ENCODE data around the gene DENND1B.

Gene DENND1B

DNA sequence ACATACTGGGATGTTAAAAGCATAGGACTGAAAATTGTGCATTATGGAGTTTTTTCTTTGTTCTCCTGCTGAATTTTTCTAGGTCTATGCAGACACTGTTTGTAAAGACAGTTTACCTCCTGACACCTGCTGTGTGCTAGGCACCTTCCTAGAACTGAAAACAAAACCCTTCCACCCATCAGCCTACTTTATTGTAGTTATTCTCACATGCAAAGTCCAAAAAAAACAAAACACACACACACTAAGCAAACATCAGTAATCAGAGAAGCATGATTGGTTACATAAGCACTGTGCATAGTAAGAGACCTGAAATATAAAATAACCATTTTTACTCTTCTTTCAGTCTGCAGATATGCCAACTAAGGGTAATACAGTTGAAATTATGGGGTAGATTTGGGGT, 312.1 kb downstream of the DENND1B start:
- Histone ChIP-seq H3K36me3 (ENCODE audit: control insufficient read depth, insufficient read depth, low read length, severe bottlenecking) (no peaks in the 10 kb centered on the region), H3K9me3 (ENCODE audit: control insufficient read depth, low read length) (no peaks in the 10 kb centered on the region), H3K4me3 (ENCODE audit: low read length) (no peak overlapping the region), H3K27me3 (replicated peaks; ENCODE audit: control insufficient read depth, insufficient read depth, low read length) (no peaks in the 10 kb centered on the region), H3K4me1 (ENCODE audit: control insufficient read depth, insufficient read depth, low read length) (peaks cover 12% of the 10 kb centered on the region), H3K9ac (ENCODE audit: low read length) (no peak overlapping the region)
- no peak for DNase-seq (ENCODE audit: low read depth)

DNA sequence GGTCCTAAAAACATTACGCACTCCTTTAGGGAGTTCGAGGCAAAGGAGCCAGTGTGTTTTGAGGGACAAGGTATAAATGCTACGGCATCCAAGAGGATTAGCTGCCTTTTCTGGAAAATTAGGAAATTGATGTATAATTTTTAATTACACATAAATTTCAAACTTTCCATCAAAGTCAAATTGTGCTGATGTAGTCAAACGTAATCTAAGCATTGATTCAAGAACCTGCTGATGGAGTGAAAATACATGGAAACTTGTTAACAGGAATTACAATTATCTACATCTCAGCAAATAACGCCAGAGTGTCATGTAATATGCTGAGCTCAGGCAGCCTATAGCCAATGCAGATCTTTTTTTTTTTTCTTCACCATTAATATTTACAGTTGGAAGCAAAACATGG, 312.7 kb downstream of the DENND1B start:
- H3K9ac ChIP-seq (ENCODE audit: low read length), result no peak overlapping the region
- no peaks in the 10 kb centered on the region for H3K9me3 ChIP-seq (ENCODE audit: control insufficient read depth, low read length)
- no peak for DNase-seq (ENCODE audit: low read depth)
- no peaks in the 10 kb centered on the region for H3K27me3 ChIP-seq (replicated peaks; ENCODE audit: control insufficient read depth, insufficient read depth, low read length)
- H3K4me3 ChIP-seq (ENCODE audit: low read length), result no peak overlapping the region
- no peaks in the 10 kb centered on the region for H3K36me3 ChIP-seq (ENCODE audit: control insufficient read depth, insufficient read depth, low read length, severe bottlenecking)
- H3K4me1 ChIP-seq (ENCODE audit: control insufficient read depth, insufficient read depth, low read length), result peaks cover 12% of the 10 kb centered on the region
